Medulla oblongata (tissue), 1 donor: ENCODE data around the gene GRIP1.
A peak's percentile ranks its signal among the peaks of the same experiment; 100 is the strongest.
"Not testable (repeated sequence)": the region's sequence is repeated elsewhere in the genome, so short reads cannot be mapped to it uniquely, and the experiment has no call there.

Experiments
- DNase-seq: peaks from one replicate; pipeline ENCODE4 v3.0.0-alpha.2; 2015; ENCODE audit errors: extremely low spot score

Gene GRIP1

DNA sequence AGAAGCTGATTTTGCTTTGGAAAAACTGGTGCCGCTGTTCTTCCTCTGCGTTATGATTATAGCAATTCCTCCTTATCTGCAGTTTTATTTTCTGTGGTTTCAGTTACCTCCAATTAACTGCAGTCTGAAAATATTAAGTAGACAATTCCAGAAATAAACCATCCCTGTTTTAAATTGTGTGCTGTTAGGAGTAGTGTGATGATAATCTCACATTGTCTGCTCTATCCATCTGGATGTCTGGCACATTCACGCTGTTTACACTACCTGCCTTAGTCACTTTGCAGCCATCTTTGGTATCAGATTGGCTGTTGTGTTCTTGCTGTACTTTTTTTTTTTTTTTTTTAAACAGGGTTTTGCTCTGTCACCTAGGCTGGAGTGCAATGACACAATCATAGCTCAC lies 141.0 kb downstream of the GRIP1 start:
- no peak for DNase-seq

DNA sequence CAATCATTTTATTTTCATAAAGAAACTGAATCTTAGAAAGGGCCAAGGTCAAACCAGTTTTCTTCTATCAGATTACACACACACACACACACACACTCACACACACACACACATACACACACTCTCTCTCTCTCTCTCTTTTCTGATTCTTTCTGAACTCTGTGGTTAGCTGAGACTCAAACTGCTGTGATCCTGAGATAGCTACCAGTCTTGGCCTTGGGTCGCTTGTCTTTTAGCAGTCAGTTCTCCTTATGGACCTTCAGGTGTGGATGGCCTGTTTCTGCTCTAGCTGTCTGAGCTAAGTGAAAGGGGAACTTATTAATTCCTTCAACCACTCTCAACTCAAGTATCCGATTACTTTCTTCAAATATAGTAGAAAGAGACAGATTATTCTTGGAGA lies 145.1 kb downstream of the GRIP1 start:
- no peak for DNase-seq

DNA sequence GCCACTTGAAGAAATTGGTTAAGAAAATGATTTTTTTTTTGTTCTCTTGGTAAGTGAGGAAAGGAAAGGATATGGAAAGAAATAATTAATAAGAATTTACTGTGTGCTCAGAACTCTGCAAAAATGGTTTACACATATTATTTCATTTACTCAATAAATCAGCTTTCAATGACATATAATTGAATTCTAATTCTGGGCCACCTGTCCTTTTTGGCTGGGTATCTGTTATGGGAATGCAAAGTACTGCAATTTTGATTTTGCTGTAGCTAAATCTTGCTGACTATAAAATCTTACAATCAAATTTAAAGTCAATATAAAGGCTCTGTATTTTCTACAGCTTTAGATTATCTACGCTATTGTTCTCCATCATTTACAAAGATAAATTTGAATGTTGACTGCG lies 147.1 kb downstream of the GRIP1 start:
- DNase-seq, result no peak

DNA sequence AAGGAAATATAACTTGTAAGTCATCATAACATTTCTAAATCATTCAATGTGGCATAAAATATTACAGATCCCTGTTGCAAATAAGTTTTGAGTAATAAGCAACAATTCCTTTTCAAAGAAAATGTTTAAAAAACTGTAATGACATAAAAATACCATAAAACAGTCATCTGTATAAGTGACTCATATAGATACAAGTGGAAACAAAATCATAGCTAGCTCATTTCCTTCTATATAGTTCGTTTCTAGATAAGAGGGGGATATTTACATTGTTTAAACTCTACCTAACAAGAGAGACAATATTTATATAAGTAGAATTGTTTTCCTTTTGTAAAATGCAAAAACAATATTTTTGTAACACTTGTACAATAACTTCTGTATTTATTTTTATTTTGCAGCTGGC lies 148.9 kb downstream of the GRIP1 start:
- DNase-seq, result no peak

DNA sequence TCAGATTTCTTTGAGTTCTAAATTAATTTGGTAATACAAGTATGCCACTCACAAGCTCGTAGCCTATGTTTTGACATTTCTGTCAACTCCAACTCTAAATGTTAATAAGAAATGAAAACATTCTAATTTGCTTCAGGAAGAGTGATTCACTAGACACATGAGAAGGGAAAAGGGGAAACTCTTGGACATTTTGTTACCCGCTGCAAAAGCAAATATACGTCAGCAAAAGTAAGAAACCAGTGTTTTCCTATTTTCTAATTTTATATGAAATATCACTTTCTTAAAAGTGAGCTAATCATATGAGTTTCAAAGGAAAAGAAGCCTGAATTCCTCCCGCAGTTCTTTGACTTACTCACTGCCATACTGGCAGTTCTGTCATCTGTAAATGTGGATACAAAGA lies 162.3 kb downstream of the GRIP1 start:
- DNase-seq, result no peak

DNA sequence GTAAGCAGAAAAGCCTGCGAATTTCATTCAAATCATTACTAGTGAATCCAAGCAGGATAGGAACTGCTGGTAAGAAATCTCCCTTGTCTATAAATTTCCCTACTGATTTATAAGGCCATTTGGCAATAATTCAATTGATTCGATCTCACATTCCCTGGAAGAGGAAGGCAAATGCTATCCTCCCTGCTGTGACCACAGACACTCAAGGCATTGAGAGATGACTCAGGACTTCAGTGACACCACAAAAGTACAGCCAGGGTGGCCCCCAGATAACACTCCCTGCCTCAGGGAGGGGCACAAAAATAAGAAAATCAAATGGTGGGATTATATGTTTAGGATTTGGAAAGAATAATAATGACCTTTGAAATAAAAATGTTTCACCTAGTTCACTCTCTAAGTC lies 162.7 kb downstream of the GRIP1 start:
- no peak for DNase-seq

DNA sequence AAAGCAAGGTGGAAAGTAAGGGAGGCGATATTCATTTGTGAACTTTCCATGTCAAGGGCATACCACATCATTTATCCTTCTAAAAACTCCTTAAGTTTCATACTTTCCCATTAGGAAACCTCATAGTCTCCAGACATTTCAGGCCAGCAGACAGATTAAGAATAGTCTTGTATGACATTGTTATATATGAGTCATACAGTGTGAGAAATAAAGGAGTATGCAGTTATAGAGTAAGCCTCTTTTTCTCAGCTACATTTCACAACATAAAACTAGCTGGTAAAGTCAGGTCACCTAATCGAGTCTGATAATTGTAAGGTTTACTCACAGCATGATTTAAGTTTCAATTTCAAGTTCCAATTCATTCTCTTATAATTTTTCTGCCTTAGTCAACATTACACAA lies 164.3 kb downstream of the GRIP1 start:
- DNase-seq, result no peak

DNA sequence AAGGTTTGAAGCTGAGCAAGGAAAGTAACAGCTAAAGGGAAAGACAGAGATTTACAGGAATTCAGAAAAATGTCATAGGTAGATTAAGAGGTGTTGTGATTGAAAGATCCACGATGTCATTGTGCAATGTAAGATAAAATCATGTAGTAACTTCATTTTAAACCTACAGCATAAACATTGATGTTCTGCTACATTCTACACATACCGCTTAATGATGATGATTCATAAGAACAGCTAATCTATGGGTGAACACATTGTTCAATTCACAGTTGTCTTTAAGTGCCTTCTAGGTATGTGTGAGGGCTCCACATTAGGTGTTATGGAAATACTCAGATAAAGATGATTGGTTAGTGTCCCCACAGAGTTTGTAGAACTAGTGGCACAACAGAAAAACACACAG lies 170.9 kb downstream of the GRIP1 start:
- no peak for DNase-seq

DNA sequence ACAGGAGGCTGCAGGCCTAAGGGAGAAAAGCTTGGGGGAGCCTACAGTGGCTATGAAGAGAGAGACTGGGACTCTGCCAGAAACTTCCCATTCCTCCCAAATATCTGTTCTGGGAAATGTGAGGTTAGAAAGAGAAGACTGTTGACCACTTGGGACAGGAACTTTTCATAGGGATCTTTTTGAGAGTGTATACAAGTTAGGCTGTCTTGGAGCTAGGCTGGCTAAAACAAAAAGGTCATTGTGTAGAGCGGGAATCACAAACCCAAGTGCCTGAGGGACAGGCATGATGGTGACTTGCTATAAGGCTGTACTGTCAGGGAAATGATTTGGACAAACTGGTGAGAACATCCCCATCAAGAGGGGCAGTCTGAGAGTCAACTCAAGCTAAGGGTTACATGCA lies 175.1 kb downstream of the GRIP1 start:
- DNase-seq, result peak; percentile 73

DNA sequence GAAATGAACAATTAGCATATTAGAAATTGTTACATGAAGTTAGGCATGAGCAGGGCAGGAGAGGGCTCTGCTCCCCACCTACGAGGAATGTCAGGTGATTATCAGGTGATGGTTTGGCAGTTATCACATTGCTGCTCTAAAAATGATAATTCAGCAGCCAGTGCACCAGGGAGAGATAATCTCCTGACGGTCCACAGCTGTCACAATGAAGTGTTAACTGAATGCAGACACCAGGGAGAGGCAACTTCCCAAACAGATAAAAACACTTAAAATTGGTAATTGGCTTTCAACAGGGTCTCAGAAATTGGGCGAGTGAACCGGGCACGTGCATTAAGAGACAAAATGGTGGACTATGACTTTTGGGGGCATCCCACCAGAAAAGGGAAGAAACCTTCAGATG lies 176.0 kb downstream of the GRIP1 start:
- no peak for DNase-seq

DNA sequence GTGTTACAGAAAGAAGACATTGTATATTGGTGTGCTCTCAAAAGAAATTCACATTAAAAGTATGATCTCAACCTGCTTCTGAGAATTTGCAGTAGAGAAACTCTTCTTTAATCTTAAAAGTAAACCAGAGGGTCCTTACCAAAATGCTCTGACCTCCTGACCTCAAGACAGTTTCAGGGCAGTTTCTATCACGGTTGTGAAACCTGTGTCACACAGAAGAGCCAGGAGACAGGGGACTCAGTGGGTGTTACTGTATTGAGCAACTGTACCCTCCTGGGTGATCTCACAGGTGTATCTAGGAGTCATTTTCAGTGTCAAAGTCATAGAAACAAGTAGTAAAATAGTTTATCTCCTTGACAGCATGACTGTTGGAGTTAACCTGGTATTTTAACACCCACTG lies 178.0 kb downstream of the GRIP1 start:
- no peak for DNase-seq

DNA sequence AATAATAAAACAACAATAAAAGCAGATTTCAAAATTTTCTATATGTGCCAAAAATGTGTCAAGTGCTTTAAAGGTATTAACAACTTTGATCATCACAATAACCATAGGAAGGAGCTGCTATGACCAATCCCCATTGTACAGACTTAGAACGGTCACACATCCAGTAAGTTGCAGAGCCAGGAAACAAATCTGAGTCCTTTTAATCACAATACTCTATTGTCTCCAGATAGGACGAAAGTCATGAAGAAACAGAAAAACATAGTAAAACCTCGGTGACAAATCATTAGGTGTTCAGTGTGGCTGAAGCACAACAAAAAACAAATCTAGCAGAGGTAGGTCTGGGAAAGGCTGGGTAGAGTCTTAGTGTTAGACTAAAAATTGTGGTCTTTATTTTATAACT lies 178.8 kb downstream of the GRIP1 start:
- DNase-seq, result no peak

DNA sequence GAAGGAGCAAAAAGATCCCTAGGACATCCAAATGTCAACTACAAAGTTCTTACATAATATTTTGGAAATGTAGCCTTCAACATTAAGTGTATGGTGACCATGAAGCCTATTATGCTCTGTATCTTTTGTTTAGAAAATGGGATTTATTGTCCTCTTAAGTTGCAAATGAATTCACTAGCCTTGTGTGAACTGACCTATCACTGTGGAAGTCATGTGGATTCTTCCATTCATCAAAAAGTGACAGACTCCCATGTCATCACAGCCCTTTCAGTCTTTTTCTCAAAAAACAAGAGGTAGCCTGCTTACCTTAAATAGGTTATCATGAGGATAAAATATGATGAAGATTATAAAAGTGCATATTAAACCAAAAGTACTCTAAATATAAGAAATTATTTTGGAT lies 179.9 kb downstream of the GRIP1 start:
- no peak for DNase-seq

DNA sequence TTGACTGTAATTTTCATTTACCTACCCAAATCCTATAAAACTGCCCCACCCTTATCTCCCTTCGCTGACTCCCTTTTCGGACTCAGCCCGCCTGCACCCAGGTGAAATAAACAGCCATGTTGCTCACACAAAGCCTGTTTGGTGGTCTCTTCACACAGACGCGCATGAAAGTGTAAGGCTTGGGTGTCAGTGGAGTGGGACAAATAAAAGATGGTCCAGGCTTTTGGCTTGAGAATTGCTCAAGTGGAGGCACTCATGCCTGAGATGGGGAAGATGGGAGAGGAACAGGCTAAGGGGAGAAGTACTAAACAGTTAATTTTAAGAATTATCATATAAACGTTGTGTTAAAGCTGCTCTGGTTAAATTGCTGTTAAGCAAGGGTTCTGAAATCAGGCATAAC lies 180.8 kb downstream of the GRIP1 start:
- not testable (repeated sequence) for DNase-seq

DNA sequence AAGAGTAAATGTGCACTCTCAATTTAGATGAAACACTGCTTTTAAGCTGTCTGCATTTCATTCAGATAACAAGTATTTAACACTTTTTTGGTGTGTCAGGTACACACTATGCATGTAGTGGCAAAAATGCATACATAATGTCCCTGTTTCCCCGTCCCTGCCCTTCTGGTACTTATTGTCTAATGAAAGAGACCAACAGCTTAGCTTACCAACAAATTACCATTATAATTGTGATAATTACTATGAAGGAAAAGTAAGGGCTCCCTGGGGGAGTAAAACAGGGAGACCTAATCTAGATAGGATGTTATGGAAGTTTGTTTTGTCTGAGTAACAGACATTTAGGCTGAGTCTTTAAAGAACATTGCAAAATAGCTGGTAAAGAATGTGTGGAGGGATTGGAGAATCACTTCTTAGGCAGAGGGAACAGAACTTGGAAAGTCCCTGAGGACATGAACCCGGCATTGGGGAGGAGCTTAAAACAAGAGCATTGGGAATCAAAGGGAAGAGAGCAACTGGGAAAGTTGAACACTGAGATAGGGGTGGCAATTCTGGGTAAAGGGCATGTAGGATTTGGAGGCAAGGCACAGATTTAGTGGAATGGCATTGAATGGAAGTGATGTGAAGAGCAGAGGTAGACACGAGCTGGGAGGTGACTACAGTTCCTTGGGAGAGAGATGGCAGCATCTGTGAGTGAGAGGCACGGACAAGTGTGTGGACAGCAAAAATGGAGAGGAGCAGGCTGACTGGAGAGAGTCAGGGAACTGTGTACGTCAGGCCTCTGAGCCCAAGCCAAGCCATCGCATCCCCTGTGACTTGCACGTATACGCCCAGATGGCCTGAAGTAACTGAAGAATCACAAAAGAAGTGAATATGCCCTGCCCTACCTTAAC lies 181.6 kb downstream of the GRIP1 start:
- DNase-seq, result no peak

DNA sequence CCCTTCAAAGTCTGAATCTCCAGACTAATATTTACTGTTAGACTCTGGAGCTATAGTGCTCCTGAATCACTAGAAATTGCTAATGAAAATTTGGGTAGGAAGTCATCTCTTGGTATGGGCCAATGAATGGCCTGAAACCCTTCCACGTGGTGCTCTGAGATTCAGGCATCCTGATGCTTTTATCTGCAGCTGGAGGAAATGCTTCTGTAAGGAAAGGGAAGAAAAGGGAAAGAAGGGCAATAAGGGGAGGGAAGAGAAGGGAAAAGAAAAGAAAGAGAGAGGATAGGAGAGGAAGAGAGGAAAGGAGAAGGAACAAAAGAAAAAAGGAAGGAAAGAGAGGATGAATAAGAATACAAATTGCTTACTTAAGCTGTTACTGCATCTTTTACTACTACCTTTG lies 182.3 kb downstream of the GRIP1 start:
- DNase-seq, result no peak

DNA sequence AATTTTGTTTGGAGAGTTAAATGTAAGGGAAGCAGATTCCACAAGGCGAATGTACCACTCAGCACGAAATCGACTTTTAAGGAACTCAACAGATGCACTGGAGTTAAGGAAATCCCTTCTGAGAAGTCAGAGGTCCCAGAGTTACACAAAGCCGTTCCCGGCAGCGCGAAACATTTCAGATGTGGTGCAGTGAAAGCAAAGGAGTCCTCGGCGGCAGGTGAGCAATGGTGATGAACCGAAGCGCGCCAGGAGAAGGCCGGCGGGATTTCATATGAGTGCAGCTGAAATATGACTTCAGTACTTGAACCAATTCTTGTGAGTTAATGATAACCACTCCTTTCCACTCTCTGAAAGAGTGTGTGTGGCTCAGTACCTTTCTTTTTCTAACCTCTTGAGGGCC lies 183.2 kb downstream of the GRIP1 start:
- no peak for DNase-seq

DNA sequence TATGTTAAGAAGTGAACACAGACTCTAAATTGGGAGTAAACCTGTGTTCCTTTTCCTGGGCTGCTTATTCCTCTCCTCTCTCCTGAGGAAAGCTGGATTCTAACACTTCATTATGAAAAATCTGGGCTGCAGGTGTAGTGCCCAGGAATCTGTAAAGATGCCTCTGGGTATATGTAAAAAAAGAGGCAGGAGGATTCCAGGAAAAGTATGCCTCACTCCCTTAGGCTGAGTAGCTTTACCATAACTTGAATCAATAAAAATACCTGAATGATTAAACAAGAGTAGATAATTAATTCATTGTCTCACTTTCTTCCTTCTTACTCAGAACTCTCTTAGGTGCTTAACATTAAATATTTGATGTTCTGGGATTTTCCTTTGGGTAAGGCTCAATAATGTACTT lies 185.1 kb downstream of the GRIP1 start:
- DNase-seq, result no peak

DNA sequence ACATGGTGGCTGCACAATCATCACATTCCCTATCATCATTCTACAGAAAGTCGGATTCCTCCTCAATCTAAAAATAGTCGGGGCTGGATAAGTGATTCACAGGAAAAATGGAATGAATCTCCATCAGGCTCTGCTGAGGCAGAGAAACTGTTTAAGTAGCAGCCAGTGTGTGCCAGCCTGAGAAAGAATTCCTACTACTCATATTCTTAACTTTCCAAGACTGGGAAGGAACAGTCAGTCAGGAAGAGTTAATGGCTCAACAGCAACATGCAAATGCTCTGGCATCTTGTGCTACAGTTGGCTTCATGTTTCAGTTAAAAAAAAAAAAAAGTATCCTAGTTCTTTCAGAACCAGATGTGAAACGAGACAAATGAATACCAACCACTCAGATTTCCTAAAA lies 187.0 kb downstream of the GRIP1 start:
- DNase-seq, result no peak

DNA sequence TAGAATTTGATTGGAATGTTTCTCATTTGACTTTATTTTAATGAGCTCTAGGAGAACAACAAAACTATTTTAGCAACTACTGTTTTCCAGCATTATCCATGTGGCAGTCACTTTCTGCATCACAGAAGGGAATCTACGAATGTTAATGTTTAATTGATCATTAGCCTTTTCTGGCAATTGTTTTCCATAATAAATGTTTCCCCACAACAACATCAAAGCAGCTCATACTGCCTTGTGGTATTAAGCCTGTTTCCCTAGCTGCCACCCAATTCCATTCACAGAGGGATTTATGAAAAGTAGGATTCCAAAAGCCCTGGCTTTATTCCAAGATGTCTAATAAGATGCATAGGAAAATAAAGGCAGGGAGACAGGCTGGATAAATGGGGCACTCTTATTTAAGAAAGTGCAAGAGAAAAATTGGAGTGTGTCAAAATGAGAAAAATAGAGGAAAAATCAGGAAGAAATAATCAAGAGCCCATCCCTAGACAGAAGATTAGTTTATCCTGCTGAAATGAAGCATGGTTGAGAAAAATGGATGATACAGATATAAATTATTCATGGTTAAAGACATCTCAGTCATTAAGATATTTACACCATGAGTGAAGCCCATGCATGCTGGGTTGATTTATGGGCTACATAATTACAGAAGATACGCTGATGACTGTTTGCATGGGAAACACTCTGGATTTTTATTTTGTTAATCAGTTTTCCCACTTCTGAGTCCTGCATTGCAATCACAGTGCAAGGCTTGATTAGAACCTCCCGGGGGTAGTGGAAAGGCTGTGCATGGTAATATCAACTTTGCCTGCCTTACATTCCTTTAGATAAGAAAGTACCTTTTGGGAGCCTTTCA lies 196.3 kb downstream of the GRIP1 start:
- no peak for DNase-seq

DNA sequence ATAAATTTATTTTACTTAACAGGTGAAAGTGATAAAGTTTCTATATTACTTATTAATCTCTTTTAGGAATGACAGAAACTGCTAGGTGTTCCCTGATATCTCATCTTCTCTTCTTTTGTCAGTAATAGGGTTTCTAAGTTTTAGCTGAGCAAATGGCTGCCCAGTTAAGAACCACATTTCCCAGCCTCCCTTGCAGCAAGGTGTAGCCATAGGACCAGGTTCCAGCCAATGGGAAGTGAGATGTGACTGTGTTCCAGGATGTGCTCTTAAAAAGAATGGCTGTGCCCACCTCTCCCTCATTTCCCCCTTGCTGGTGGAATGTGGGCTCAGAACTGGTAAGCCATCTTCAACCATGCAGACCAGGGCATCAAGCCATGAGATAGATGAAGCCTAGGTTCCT lies 210.9 kb downstream of the GRIP1 start:
- no peak for DNase-seq

DNA sequence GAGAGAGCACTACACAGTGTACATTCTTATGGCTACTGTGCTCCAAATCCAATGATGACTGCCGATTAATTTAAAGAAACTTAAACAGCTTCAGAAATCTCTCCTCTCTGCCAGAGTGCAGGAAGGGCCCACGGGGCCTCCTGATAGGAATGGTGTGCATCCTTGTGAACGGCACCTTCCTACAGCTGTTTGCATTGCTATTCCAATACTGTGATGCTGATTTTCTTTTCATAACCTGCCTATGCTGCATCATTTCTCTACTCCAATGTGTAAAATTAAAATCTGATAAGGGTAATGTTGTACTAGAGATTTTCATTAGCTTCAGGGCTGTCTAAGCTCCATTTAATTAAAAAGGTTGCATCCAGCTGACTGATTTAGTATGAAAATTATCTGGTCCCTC lies 217.5 kb downstream of the GRIP1 start:
- DNase-seq, result no peak

DNA sequence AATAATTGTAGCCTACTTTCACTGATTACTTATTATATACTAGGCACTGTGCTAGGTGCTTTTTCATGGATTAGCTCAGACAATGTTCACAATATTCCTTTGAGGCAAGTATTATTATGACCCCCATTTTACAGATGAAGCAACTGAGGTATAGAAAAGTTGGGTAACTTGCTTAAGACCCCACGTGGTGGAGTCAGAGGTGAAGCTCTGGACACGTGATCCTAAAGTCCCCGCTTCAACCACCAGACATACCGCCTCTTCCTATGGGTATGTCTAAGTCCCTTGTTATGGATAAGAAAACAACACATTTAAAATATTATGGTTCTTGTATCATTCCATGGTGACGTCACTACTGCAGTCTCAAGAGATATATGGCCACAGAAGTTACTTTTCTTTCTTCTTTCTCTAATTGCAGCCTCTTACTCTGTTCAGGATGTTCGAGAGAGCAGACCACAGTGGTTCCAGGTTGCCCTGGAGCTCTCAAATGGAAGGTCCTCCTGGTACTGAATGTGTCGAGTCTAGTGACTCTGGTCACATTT lies 218.9 kb downstream of the GRIP1 start:
- no peak for DNase-seq
